GM18511 (cell line): ENCODE measurements around the gene DSTYK.
"Not testable (repeated sequence)": the region's sequence is repeated elsewhere in the genome, so short reads cannot be mapped to it uniquely, and the experiment has no call there.

Experiments used
- ATAC-seq: cut with Tn5 transposase; IDR thresholded peaks from one replicate; pipeline ENCODE4 v1.9.1; 2021; ENCODE audit warnings: mild to moderate bottlenecking, moderate library complexity; ENCODE audit not compliant: unreplicated experiment

The DSTYK gene

GRCh38 chr1:205243350-205244191 is 32.1 kb upstream of the DSTYK start:
- no peak for ATAC-seq

- no peak for ATAC-seq
These were observed 30.0 kb upstream of the DSTYK start for GRCh38 chr1:205241366-205242030.

GRCh38 chr1:205240569-205240968 is 29.1 kb upstream of the DSTYK start:
- ATAC-seq: no peak

GRCh38 chr1:205240118-205240517 is 28.6 kb upstream of the DSTYK start:
- no peak for ATAC-seq

- no peak for ATAC-seq
These were observed 27.6 kb upstream of the DSTYK start for GRCh38 chr1:205239078-205239477.

GRCh38 chr1:205237526-205238484 is 26.3 kb upstream of the DSTYK start:
- no peak for ATAC-seq

- ATAC-seq: no peak
These were observed 25.5 kb upstream of the DSTYK start for GRCh38 chr1:205236951-205237475.

- ATAC-seq: no peak
These were observed 25.0 kb upstream of the DSTYK start for GRCh38 chr1:205236526-205236925.

GRCh38 chr1:205235951-205236350 is 24.4 kb upstream of the DSTYK start:
- no peak for ATAC-seq

- ATAC-seq: not testable (repeated sequence)
These were observed 22.5 kb upstream of the DSTYK start for GRCh38 chr1:205233986-205234385.

GRCh38 chr1:205232945-205233397 is 21.5 kb upstream of the DSTYK start:
- ATAC-seq: no peak

GRCh38 chr1:205232127-205232820 is 20.8 kb upstream of the DSTYK start:
- ATAC-seq: no peak

GRCh38 chr1:205230982-205231381 is 19.5 kb upstream of the DSTYK start:
- no peak for ATAC-seq

- ATAC-seq: no peak
These were observed 18.6 kb upstream of the DSTYK start for GRCh38 chr1:205229916-205230700.

GRCh38 chr1:205229399-205229871 is 17.9 kb upstream of the DSTYK start:
- ATAC-seq: no peak

GRCh38 chr1:205228093-205228521 is 16.6 kb upstream of the DSTYK start:
- ATAC-seq: peak; percentile 18

- peak; percentile 70 for ATAC-seq
These were observed 16.1 kb upstream of the DSTYK start, which contains the start of gene TMCC2 for GRCh38 chr1:205227584-205228013. TSS of gene TMCC2 (plus strand) at chr1:205227946. CDS start at chr1:205228565, 619 bp downstream.

GRCh38 chr1:205226868-205227583 is 15.5 kb upstream of the DSTYK start:
- no peak for ATAC-seq
